Mononuclear cell (primary cell): ENCODE data around the gene RASL12. TPM values are rescaled to one million over a fixed set of nuclear protein-coding genes. Genes with fewer than 3 reads are reported as not detected.
"Not testable (repeated sequence)": the region's sequence is repeated elsewhere in the genome, so short reads cannot be mapped to it uniquely, and the experiment has no call there.

Source experiments
- H3K27me3 ChIP-seq: 2 replicates; pipeline ENCODE4 v1.6.0; 2011; ENCODE audit warnings: low read length, control low read depth; ENCODE audit not compliant: insufficient read depth
- H3K4me1 ChIP-seq: 2 replicates; pipeline ENCODE4 v1.5.1; 2011; ENCODE audit warnings: mild to moderate bottlenecking, low read length, control low read depth; ENCODE audit not compliant: insufficient read depth
- H3K4me3 ChIP-seq: 2 replicates; pipeline ENCODE4 v1.5.1; 2011; ENCODE audit warnings: mild to moderate bottlenecking, low read length, moderate library complexity
- H3K9me3 ChIP-seq: 2 replicates; pipeline ENCODE4 v1.5.1; 2011; ENCODE audit warnings: low read depth, mild to moderate bottlenecking, control low read depth, low read length
- total RNA-seq: library from RNA; depleted of rRNA; stranded (reverse); fragments of >200 nt; gene quantifications from one replicate; pipeline ENCODE4 v1.2.3, GENCODE V29; 2012

The RASL12 gene
- total RNA-seq, 1 donor, result not detected

DNA sequence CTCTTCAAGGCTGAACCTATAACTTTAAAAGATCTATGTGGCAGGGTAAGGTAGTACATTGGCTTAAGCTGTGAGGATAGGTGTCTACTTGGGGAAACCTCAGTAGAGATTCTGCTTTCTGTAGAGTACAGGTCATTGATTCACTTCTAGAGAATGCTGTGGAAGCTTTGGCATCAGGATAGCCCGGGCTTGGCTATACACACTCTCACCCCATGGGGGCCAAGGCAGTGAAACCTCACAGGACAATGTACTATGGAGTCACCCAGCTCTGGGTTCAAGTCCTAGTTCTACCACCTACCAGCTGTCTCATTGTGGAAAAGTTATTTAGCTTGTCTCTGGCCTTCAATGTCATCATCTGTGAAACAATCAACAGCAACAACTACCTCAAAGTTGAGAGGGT, 47.4 kb downstream of the RASL12 start:
- Histone ChIP-seq H3K4me3 (no peak overlapping the region), H3K4me1 (no peaks in the 10 kb centered on the region), H3K9me3 (no peaks in the 10 kb centered on the region), H3K27me3 (no peaks in the 10 kb centered on the region)

DNA sequence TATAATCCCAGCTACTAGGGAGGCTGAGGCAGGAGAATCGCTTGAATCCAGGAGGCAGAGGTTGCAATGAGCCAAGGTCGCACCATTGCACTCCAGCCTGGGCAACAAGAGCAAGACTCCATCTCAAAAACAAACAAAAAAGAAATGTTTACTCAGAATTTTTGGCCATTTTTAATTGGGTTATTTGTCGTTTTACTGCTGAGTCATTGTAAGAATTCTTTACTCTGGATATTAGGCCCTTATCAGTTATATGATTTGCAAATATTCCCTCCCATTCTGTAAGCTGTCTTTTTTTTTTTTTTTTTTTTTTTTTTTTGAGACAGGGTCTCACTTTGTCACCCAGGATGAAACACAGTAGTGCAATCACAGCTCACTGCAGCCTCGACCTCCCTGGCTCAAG, 56.6 kb downstream of the RASL12 start:
- not testable (repeated sequence) for H3K27me3 ChIP-seq, H3K9me3 ChIP-seq, H3K4me1 ChIP-seq, H3K4me3 ChIP-seq

DNA sequence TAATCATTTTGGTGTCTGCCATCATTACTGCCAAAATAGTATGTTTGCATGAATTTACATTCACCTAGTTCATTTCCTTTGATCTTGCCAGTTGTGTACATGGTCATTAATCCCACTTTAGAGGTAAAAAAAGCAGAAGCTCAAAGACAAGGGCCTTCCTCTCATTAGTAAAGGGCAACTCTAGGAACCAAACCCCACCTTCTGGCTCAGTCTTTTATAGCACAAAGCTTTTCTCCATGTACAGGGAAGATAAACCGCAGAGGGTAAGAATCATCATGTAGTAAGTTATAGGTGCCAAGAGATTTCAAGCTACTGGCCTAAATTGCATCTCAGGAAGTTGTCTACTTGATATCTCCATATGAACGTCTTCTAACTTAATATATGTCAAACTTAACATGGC, 58.8 kb downstream of the RASL12 start:
- Histone ChIP-seq H3K27me3 (no peaks in the 10 kb centered on the region), H3K4me1 (peaks cover 5% of the 10 kb centered on the region), H3K4me3 (no peak overlapping the region), H3K9me3 (no peaks in the 10 kb centered on the region)

DNA sequence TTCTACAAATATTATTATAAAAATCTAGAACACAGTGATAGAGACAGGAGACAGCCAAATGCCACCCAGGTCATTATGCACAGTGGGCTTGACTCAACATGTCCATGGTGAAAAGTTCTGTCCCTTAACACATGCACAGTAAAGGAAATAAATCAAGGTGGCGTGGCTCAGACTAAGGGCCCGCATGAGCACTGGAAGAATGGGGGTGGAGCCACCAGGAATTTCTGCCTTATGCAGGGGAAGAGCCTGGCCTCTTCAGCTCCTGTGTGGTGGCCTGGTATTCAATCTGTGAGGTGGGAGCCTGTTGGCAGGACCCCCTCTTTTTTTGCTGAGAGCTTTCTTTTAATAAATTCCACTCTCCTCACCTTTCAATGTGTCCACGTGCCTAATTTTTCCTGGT, 60.9 kb downstream of the RASL12 start:
- no peaks in the 10 kb centered on the region for H3K9me3 ChIP-seq
- no peak overlapping the region for H3K4me3 ChIP-seq
- peaks cover 5% of the 10 kb centered on the region for H3K4me1 ChIP-seq
- H3K27me3 ChIP-seq, result no peaks in the 10 kb centered on the region

DNA sequence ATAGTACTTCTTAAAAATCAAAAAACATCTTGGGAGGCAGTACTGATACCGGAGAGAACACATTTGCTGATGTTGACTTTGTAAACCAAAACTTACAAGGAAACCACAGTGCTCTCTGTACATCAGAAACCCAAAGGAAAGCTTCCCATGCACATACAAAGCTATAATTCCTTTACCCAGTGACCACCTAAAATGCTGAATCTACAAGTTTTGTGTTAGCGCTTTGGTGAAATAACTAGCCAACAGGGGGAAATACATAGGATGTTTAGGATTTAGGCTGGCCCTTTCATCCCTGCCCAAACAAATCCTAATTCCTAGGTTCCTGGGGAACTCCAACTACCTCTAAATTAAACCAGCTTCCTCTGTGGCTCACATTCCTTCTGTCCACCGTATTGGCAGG, 62.8 kb downstream of the RASL12 start:
- no peaks in the 10 kb centered on the region for H3K9me3 ChIP-seq
- H3K4me1 ChIP-seq, result no peaks in the 10 kb centered on the region
- no peaks in the 10 kb centered on the region for H3K27me3 ChIP-seq
- no peak overlapping the region for H3K4me3 ChIP-seq

Other genes with a start within 250 kb of the RASL12 start
- gene PIF1, start 242.3 kb downstream of the RASL12 start, total RNA-seq, result 0.31 TPM
- 68.6 TPM for gene PLEKHO2, start 226.1 kb downstream of the RASL12 start, total RNA-seq
- gene ANKDD1A, start 156.1 kb downstream of the RASL12 start, total RNA-seq, result 11.3 TPM
- gene SPG21, start 78.1 kb downstream of the RASL12 start, total RNA-seq, result 92.4 TPM
- gene MTFMT, start 38.4 kb downstream of the RASL12 start, total RNA-seq, result 7.8 TPM
- 0.10 TPM for gene SLC51B, start 22.6 kb downstream of the RASL12 start, total RNA-seq
- gene KBTBD13, start 8.8 kb upstream of the RASL12 start, total RNA-seq, result under 0.01 TPM
- gene UBAP1L, start 47.2 kb upstream of the RASL12 start, total RNA-seq, result 2.5 TPM
- gene PDCD7, start 65.8 kb upstream of the RASL12 start, total RNA-seq, result 11.5 TPM
- 52.8 TPM for gene CLPX, start 117.4 kb upstream of the RASL12 start, total RNA-seq
- gene CILP, start 143.5 kb upstream of the RASL12 start, total RNA-seq, result 0.21 TPM
- 16.9 TPM for gene PARP16, start 218.9 kb upstream of the RASL12 start, total RNA-seq
- gene RNU5A-1, start 228.1 kb upstream of the RASL12 start, total RNA-seq, result not detected
- gene RNU5B-1, start 236.7 kb upstream of the RASL12 start, total RNA-seq, result not detected